Measurements from ENCODE around the gene TEX48. TPM values are rescaled to one million over a fixed set of nuclear protein-coding genes. Genes with fewer than 3 reads are reported as not detected.

The TEX48 gene
- total and polyA plus RNA-seq, 10 of the 15 experiments (the other 5 are each of a cell fraction or from before 2014, with no cell fraction given): not detected

- TF ChIP-seq BHLHE40 (IDR thresholded peaks at IDR 0.05; ENCODE audit: borderline replicate concordance in 1 of 2, low read depth in 2 of 2, low read length in 1 of 2): 0 out of 4 replicates have a peak, but pooled peaks of 1 of the 2 experiments have one; percentile 6
- no peak for TF ChIP-seq ESRRA (IDR thresholded peaks at IDR 0.05; ENCODE audit: low read length)
- peak; percentile 68; the same call in 1 of the 2 replicates for TF ChIP-seq NFIC (IDR thresholded peaks at IDR 0.05; ENCODE audit: low read depth, low read length)
- TF ChIP-seq EP300 (IDR thresholded peaks at IDR 0.05; ENCODE audit: borderline replicate concordance in 1 of 2, control insufficient read depth in 1 of 2, low read depth in 2 of 2, low read length in 2 of 2): peak; percentile 4 to 64; a peak in 2 of 4 replicates
- TF ChIP-seq IRF4 (IDR thresholded peaks at IDR 0.05; ENCODE audit: low read depth, low read length): peak; percentile 68; the same call in 1 of the 2 replicates
- peak; percentile 39; the same call in 1 of the 2 replicates for TF ChIP-seq EED (IDR thresholded peaks at IDR 0.05; ENCODE audit: low read depth)
- TF ChIP-seq PAX8 (IDR thresholded peaks at IDR 0.05): no peak
- TF ChIP-seq USF1 (IDR thresholded peaks at IDR 0.05; ENCODE audit: borderline replicate concordance, extremely low read length, insufficient read depth, low read depth, low read length): no peak
- TF ChIP-seq CBX3 (IDR thresholded peaks at IDR 0.05; ENCODE audit: borderline replicate concordance, low read depth): no peak
- TF ChIP-seq, protein P1, sequence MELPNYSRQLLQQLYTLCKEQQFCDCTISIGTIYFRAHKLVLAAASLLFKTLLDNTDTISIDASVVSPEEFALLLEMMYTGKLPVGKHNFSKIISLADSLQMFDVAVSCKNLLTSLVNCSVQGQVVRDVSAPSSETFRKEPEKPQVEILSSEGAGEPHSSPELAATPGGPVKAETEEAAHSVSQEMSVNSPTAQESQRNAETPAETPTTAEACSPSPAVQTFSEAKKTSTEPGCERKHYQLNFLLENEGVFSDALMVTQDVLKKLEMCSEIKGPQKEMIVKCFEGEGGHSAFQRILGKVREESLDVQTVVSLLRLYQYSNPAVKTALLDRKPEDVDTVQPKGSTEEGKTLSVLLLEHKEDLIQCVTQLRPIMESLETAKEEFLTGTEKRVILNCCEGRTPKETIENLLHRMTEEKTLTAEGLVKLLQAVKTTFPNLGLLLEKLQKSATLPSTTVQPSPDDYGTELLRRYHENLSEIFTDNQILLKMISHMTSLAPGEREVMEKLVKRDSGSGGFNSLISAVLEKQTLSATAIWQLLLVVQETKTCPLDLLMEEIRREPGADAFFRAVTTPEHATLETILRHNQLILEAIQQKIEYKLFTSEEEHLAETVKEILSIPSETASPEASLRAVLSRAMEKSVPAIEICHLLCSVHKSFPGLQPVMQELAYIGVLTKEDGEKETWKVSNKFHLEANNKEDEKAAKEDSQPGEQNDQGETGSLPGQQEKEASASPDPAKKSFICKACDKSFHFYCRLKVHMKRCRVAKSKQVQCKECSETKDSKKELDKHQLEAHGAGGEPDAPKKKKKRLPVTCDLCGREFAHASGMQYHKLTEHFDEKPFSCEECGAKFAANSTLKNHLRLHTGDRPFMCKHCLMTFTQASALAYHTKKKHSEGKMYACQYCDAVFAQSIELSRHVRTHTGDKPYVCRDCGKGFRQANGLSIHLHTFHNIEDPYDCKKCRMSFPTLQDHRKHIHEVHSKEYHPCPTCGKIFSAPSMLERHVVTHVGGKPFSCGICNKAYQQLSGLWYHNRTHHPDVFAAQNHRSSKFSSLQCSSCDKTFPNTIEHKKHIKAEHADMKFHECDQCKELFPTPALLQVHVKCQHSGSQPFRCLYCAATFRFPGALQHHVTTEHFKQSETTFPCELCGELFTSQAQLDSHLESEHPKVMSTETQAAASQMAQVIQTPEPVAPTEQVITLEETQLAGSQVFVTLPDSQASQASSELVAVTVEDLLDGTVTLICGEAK (IDR thresholded peaks at IDR 0.05; ENCODE audit: borderline replicate concordance): no peak
These were observed 16.0 kb upstream of the TEX48 start (continued) for GRCh38 chr9:114697951-114698351.
